NCI-H1092 (cell line): ENCODE data around the gene IQSEC1.

Source experiments
- DNase-seq: peaks from one replicate; lab custom pipeline; 2025; lab: John Stamatoyannopoulos, UW

Gene IQSEC1

GRCh38 chr3:13073326-13074005 lies at the start of gene IQSEC1:
TSS of gene IQSEC1 (minus strand) at chr3:13073429. CDS start at chr3:13073014, 415 bp downstream.
- peak; percentile 75 for DNase-seq

GRCh38 chr3:13122081-13123012 lies 49.1 kb upstream of the IQSEC1 start:
- no peak for DNase-seq

GRCh38 chr3:13121553-13122001 lies 48.3 kb upstream of the IQSEC1 start:
- DNase-seq, result no peak

GRCh38 chr3:13120928-13121552 lies 47.8 kb upstream of the IQSEC1 start:
- DNase-seq, result no peak

- DNase-seq, result no peak
Observed at GRCh38 chr3:13120289-13120927, 47.2 kb upstream of the IQSEC1 start.

- no peak for DNase-seq
Observed at GRCh38 chr3:13119471-13120220, 46.4 kb upstream of the IQSEC1 start.

GRCh38 chr3:13116426-13116825 lies 43.2 kb upstream of the IQSEC1 start:
- no peak for DNase-seq

GRCh38 chr3:13115991-13116390 lies 42.8 kb upstream of the IQSEC1 start:
- DNase-seq, result no peak

GRCh38 chr3:13115576-13115910 lies 42.3 kb upstream of the IQSEC1 start:
- DNase-seq, result no peak

- DNase-seq, result no peak
Observed at GRCh38 chr3:13114811-13115575, 41.8 kb upstream of the IQSEC1 start.

- DNase-seq, result no peak
Observed at GRCh38 chr3:13113346-13114330, 40.4 kb upstream of the IQSEC1 start.

GRCh38 chr3:13112521-13113345 lies 39.5 kb upstream of the IQSEC1 start:
- no peak for DNase-seq

- DNase-seq, result no peak
Observed at GRCh38 chr3:13111873-13112520, 38.8 kb upstream of the IQSEC1 start.

GRCh38 chr3:13111173-13111872 lies 38.1 kb upstream of the IQSEC1 start:
- DNase-seq, result no peak

- no peak for DNase-seq
Observed at GRCh38 chr3:13110678-13111116, 37.5 kb upstream of the IQSEC1 start.

GRCh38 chr3:13109516-13109915 lies 36.3 kb upstream of the IQSEC1 start:
- no peak for DNase-seq

- DNase-seq, result no peak
Observed at GRCh38 chr3:13108861-13109260, 35.6 kb upstream of the IQSEC1 start.
